ENCODE data around the gene GANAB.
"Not testable (repeated sequence)": the region's sequence is repeated elsewhere in the genome, so short reads cannot be mapped to it uniquely, and the experiment has no call there.

Gene GANAB

GRCh38 chr11:62621567-62622470, 24.6 kb downstream of the GANAB start, which contains the start of gene B3GAT3:
Gene B3GAT3, minus strand, starts transcription at chr11:62621986. Its CDS starts 39 bp downstream, at chr11:62621947.
- peak; percentile 92 for DNase-seq (ENCODE audit: low read depth, low spot score)

- DNase-seq (ENCODE audit: low read depth, low spot score): no peak
Observed at GRCh38 chr11:62621027-62621566, 25.3 kb downstream of the GANAB start.

GRCh38 chr11:62616957-62617356, 29.5 kb downstream of the GANAB start:
- not testable (repeated sequence) for DNase-seq (ENCODE audit: low read depth, low spot score)

GRCh38 chr11:62615521-62615920, 30.9 kb downstream of the GANAB start:
- no peak for DNase-seq (ENCODE audit: low read depth, low spot score)

GRCh38 chr11:62614275-62614674, 32.1 kb downstream of the GANAB start:
- no peak for DNase-seq (ENCODE audit: low read depth, low spot score)

- no peak for DNase-seq (ENCODE audit: low read depth, low spot score)
Observed at GRCh38 chr11:62613291-62613778, 33.1 kb downstream of the GANAB start.

- peak; percentile 71 for DNase-seq (ENCODE audit: low read depth, low spot score)
Observed at GRCh38 chr11:62612366-62613290, 33.8 kb downstream of the GANAB start, which contains the start of the genes EML3 and ROM1. Gene EML3, minus strand, starts transcription at chr11:62612775. Its CDS starts 318 bp downstream, at chr11:62612457. Gene ROM1, plus strand, starts transcription at chr11:62613257. Its CDS starts 25 bp downstream, at chr11:62613282.

- no peak for DNase-seq (ENCODE audit: low read depth, low spot score)
Observed at GRCh38 chr11:62611705-62612365, 34.6 kb downstream of the GANAB start.

- DNase-seq (ENCODE audit: low read depth, low spot score): no peak
Observed at GRCh38 chr11:62610814-62611704, 35.4 kb downstream of the GANAB start.

GRCh38 chr11:62610403-62610802, 36.0 kb downstream of the GANAB start:
- DNase-seq (ENCODE audit: low read depth, low spot score): no peak

- DNase-seq (ENCODE audit: low read depth, low spot score): no peak
Observed at GRCh38 chr11:62608776-62609175, 37.6 kb downstream of the GANAB start.

GRCh38 chr11:62607714-62608113, 38.7 kb downstream of the GANAB start:
- DNase-seq (ENCODE audit: low read depth, low spot score): no peak

GRCh38 chr11:62605902-62606301, 40.5 kb downstream of the GANAB start:
- DNase-seq (ENCODE audit: low read depth, low spot score): no peak

GRCh38 chr11:62605467-62605866, 40.9 kb downstream of the GANAB start:
- no peak for DNase-seq (ENCODE audit: low read depth, low spot score)

- DNase-seq (ENCODE audit: low read depth, low spot score): no peak
Observed at GRCh38 chr11:62604460-62605120, 41.8 kb downstream of the GANAB start.

- DNase-seq (ENCODE audit: low read depth, low spot score): no peak
Observed at GRCh38 chr11:62603776-62604299, 42.6 kb downstream of the GANAB start.

GRCh38 chr11:62603072-62603408, 43.4 kb downstream of the GANAB start:
- no peak for DNase-seq (ENCODE audit: low read depth, low spot score)

GRCh38 chr11:62602141-62603071, 44.0 kb downstream of the GANAB start:
- DNase-seq (ENCODE audit: low read depth, low spot score): no peak
